ENCODE measurements around the gene HOXA2.

DNA sequence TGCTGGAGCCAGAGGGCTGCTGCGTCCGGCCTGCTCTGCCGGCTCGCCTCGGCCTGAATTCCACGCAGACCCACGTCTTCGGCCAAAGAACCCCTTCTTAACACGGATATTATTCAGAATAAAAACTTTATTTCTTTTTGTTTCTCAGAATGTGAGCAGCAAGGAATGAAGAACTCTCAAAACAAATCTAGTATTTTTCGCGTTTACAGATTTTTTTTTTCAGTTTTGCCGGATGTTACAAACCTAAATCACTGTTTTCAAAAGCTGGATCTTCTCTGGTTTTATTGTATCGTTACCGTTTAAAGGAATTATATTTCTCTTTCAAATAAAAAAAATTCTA is 4.4 kb upstream of the HOXA2 start:
- TF ChIP-seq, protein P1, sequence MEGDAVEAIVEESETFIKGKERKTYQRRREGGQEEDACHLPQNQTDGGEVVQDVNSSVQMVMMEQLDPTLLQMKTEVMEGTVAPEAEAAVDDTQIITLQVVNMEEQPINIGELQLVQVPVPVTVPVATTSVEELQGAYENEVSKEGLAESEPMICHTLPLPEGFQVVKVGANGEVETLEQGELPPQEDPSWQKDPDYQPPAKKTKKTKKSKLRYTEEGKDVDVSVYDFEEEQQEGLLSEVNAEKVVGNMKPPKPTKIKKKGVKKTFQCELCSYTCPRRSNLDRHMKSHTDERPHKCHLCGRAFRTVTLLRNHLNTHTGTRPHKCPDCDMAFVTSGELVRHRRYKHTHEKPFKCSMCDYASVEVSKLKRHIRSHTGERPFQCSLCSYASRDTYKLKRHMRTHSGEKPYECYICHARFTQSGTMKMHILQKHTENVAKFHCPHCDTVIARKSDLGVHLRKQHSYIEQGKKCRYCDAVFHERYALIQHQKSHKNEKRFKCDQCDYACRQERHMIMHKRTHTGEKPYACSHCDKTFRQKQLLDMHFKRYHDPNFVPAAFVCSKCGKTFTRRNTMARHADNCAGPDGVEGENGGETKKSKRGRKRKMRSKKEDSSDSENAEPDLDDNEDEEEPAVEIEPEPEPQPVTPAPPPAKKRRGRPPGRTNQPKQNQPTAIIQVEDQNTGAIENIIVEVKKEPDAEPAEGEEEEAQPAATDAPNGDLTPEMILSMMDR (conservative IDR thresholded peaks at IDR 0.05; ENCODE audit: low read depth, low read length), result no peak
- TF ChIP-seq EZH2 (IDR thresholded peaks at IDR 0.05; ENCODE audit: borderline replicate concordance, low read depth, low read length, poor library complexity, severe bottlenecking), result no peak
